IMR-90 (cell line): ENCODE results near the gene AK1. TPM values are rescaled to one million over a fixed set of nuclear protein-coding genes. Genes with fewer than 3 reads are reported as not detected.

ENCODE experiments used
- ATAC-seq: fragments of 200-7000 bp; cut with Tn5 transposase; 2 replicates; pipeline ENCODE4 v1.9.1; 2020; ENCODE audit warnings: low read depth, mild to moderate bottlenecking, moderate library complexity
- BruUV-seq: library from RNA; stranded (reverse); fragments of 400-500 nt; replicated peaks from 2 replicates; lab custom pipeline; 2021; lab: Mats Ljungman, UMichigan
- CTCF ChIA-PET: fragments of 300-600 bp; formaldehyde crosslinking; extraction: SDS; loops from one replicate; lab custom pipeline; 2021; ENCODE audit warnings: antibody characterized with exemption; lab: Yijun Ruan, JAX
- POLR2A ChIA-PET: fragments of 300-600 bp; sonication (Branson Sonifier 250); formaldehyde crosslinking; loops from one replicate; lab custom pipeline; 2022; ENCODE audit warnings: antibody characterized with exemption; ENCODE audit not compliant: unreplicated experiment; lab: Charles Lee
- DNase-seq: peaks from one replicate; pipeline ENCODE4 v3.0.0; 2013
- H2AFZ ChIP-seq: replicated peaks from 2 replicates; pipeline ENCODE3; 2013; ENCODE audit warnings: low read length, mild to moderate bottlenecking; ENCODE audit not compliant: poor library complexity
- H2AK5ac ChIP-seq: 2 replicates; pipeline ENCODE4 v1.6.1; 2013; ENCODE audit warnings: low read depth, low read length, inconsistent platforms
- H2AK9ac ChIP-seq: replicated peaks from 2 replicates; pipeline ENCODE3; 2013; ENCODE audit warnings: mild to moderate bottlenecking, low read depth, low read length, moderate library complexity; ENCODE audit not compliant: poor library complexity
- H2BK120ac ChIP-seq: 2 replicates; pipeline ENCODE4 v1.6.1; 2013; ENCODE audit warnings: low read depth, low read length, inconsistent platforms
- H2BK15ac ChIP-seq: 3 replicates; pipeline ENCODE4 v1.6.1; 2013; ENCODE audit warnings: low read depth, low read length, inconsistent platforms
- H2BK20ac ChIP-seq: 2 replicates; pipeline ENCODE4 v1.6.1; 2013; ENCODE audit warnings: low read depth, mild to moderate bottlenecking, inconsistent platforms, low read length, moderate library complexity
- H2BK5ac ChIP-seq: 2 replicates; pipeline ENCODE4 v1.6.1; 2013; ENCODE audit warnings: mild to moderate bottlenecking, low read depth, low read length, inconsistent platforms; ENCODE audit not compliant: poor library complexity, severe bottlenecking
- H3K14ac ChIP-seq: replicated peaks from 2 replicates; pipeline ENCODE4 v1.6.1; 2013; ENCODE audit warnings: low read depth, low read length, inconsistent platforms
- H3K18ac ChIP-seq: 2 replicates; pipeline ENCODE4 v1.6.1; 2013; ENCODE audit warnings: low read depth, low read length, control low read depth
- H3K23ac ChIP-seq: 2 replicates; pipeline ENCODE4 v1.6.1; 2013; ENCODE audit warnings: low read depth, low read length, inconsistent platforms
- H3K27ac ChIP-seq: 2 replicates; pipeline ENCODE4 v1.5.1; 2013; ENCODE audit warnings: mild to moderate bottlenecking, control low read depth, low read length; ENCODE audit not compliant: insufficient read depth
- H3K27me3 ChIP-seq: 2 replicates; pipeline ENCODE4 v1.6.1; 2013; ENCODE audit warnings: low read length; ENCODE audit not compliant: control insufficient read depth, insufficient read depth
- H3K36me3 ChIP-seq: 2 replicates; pipeline ENCODE4 v1.6.1; 2013; ENCODE audit warnings: low read length, mixed read lengths; ENCODE audit not compliant: control insufficient read depth, insufficient read depth
- H3K4ac ChIP-seq: 2 replicates; pipeline ENCODE4 v1.6.1; 2013; ENCODE audit warnings: low read depth, low read length, inconsistent platforms
- H3K4me1 ChIP-seq: 2 replicates; pipeline ENCODE4 v1.6.1; 2013; ENCODE audit warnings: low read length, mixed read lengths; ENCODE audit not compliant: control insufficient read depth, insufficient read depth
- H3K4me2 ChIP-seq: 2 replicates; pipeline ENCODE4 v1.6.1; 2013; ENCODE audit warnings: low read depth, mild to moderate bottlenecking, control low read depth, low read length, moderate library complexity
- H3K4me3 ChIP-seq: 2 replicates; pipeline ENCODE4 v1.5.1; 2013; ENCODE audit warnings: low read depth, mild to moderate bottlenecking, control low read depth, low read length, moderate library complexity; ENCODE audit not compliant: insufficient read depth
- H3K56ac ChIP-seq: 2 replicates; pipeline ENCODE4 v1.6.1; 2013; ENCODE audit warnings: low read length, inconsistent platforms; ENCODE audit not compliant: insufficient read depth; ENCODE audit errors: extremely low read depth
- H3K79me1 ChIP-seq, 2 experiments: 2 replicates each; pipeline ENCODE4 v1.6.1; 2013; ENCODE audit warnings: low read length in 2 of 2, inconsistent platforms in 1 of 2, low read depth in 1 of 2
- H3K9ac ChIP-seq: 2 replicates; pipeline ENCODE4 v1.6.1; 2013; ENCODE audit warnings: low read depth, low read length, control low read depth
- H3K9me1 ChIP-seq: 2 replicates; pipeline ENCODE4 v1.6.1; 2013; ENCODE audit warnings: low read length, inconsistent platforms; ENCODE audit not compliant: insufficient read depth
- H3K9me3 ChIP-seq: 2 replicates; pipeline ENCODE4 v1.6.1; 2013; ENCODE audit warnings: low read length; ENCODE audit not compliant: control insufficient read depth, insufficient read depth
- H4K20me1 ChIP-seq: 2 replicates; pipeline ENCODE4 v1.6.1; 2013; ENCODE audit warnings: low read length, inconsistent platforms; ENCODE audit not compliant: insufficient read depth
- H4K5ac ChIP-seq: 2 replicates; pipeline ENCODE4 v1.6.1; 2013; ENCODE audit warnings: mild to moderate bottlenecking, low read depth, low read length, control low read depth
- H4K8ac ChIP-seq, 2 experiments: 2 replicates each; pipeline ENCODE4 v1.6.1; 2013; ENCODE audit warnings: low read depth in 2 of 2, low read length in 2 of 2, control low read depth in 1 of 2, inconsistent platforms in 1 of 2
- H4K91ac ChIP-seq: 2 replicates; pipeline ENCODE4 v1.6.1; 2013; ENCODE audit warnings: low read depth, low read length, inconsistent platforms; ENCODE audit not compliant: insufficient read depth
- BHLHE40 ChIP-seq: fragments of 150-350 bp; IDR thresholded peaks from 2 replicates; pipeline ENCODE4 v1.6.1; 2016; ENCODE audit warnings: mild to moderate bottlenecking, low read depth, low read length
- CEBPB ChIP-seq: IDR thresholded peaks from 2 replicates; pipeline ENCODE4 v1.6.1; 2012; ENCODE audit warnings: low read depth, low read length, improper control_type of control experiment
- CHD1 ChIP-seq: IDR thresholded peaks from 2 replicates; pipeline ENCODE4 v1.6.1; 2012; ENCODE audit warnings: low read depth, low read length, improper control_type of control experiment
- ELK1 ChIP-seq: fragments of 150-350 bp; IDR thresholded peaks from 2 replicates; pipeline ENCODE4 v1.6.1; 2016; ENCODE audit warnings: low read depth, mild to moderate bottlenecking, low read length, moderate library complexity, borderline replicate concordance
- FOS ChIP-seq: fragments of 150-350 bp; IDR thresholded peaks from 2 replicates; pipeline ENCODE4 v1.6.1; 2016; ENCODE audit warnings: low read depth, low read length
- MAFK ChIP-seq: IDR thresholded peaks from 2 replicates; pipeline ENCODE4 v1.6.1; 2012; ENCODE audit warnings: low read depth, low read length, improper control_type of control experiment
- MAZ ChIP-seq: IDR thresholded peaks from 2 replicates; pipeline ENCODE4 v1.6.1; 2012; ENCODE audit warnings: low read depth, mild to moderate bottlenecking, low read length, improper control_type of control experiment, moderate library complexity, borderline replicate concordance
- MXI1 ChIP-seq: IDR thresholded peaks from 2 replicates; pipeline ENCODE4 v1.6.1; 2012; ENCODE audit warnings: low read depth, mild to moderate bottlenecking, low read length, moderate library complexity, borderline replicate concordance
- NFE2L2 ChIP-seq: fragments of 150-350 bp; IDR thresholded peaks from 2 replicates; pipeline ENCODE4 v1.6.1; 2016; ENCODE audit warnings: low read depth, mild to moderate bottlenecking, low read length
- POLR2A ChIP-seq: IDR thresholded peaks from 2 replicates; pipeline ENCODE4 v1.6.1; 2012; ENCODE audit warnings: mild to moderate bottlenecking, low read depth, low read length
- RAD21 ChIP-seq: IDR thresholded peaks from 2 replicates; pipeline ENCODE4 v1.6.1; 2012; ENCODE audit warnings: low read length, improper control_type of control experiment
- RCOR1 ChIP-seq: IDR thresholded peaks from 2 replicates; pipeline ENCODE4 v1.6.1; 2012; ENCODE audit warnings: mild to moderate bottlenecking, low read length, improper control_type of control experiment; ENCODE audit not compliant: insufficient replicate concordance
- RFX5 ChIP-seq: IDR thresholded peaks from 2 replicates; pipeline ENCODE4 v1.8.0; 2012; ENCODE audit warnings: low read depth, mild to moderate bottlenecking, low read length, moderate library complexity
- SMC3 ChIP-seq: fragments of 150-350 bp; IDR thresholded peaks from 2 replicates; pipeline ENCODE4 v1.6.1; 2016; ENCODE audit warnings: low read depth, mild to moderate bottlenecking, antibody characterized with exemption, low read length, moderate library complexity
- USF2 ChIP-seq: fragments of 150-350 bp; IDR thresholded peaks from 2 replicates; pipeline ENCODE4 v1.6.1; 2017; ENCODE audit warnings: mild to moderate bottlenecking, antibody characterized with exemption, low read length, low read depth
- WGBS, 2 experiments: methylation state at CpG; one replicate each; pipeline versions ENCODE4 v1.1.5 to v1.1.7; 2013; ENCODE audit warnings: missing lambda C conversion rate in 2 of 2; ENCODE audit not compliant: insufficient read length in 1 of 2; ENCODE audit errors: extremely low coverage in 2 of 2; 5-methylcytosine and 5-hydroxymethylcytosine counted together
- dilution Hi-C: fragments of 300-500 bp; cut with HindIII; formaldehyde crosslinking; loops from one replicate; pipeline ENCODE4 v1.14.3; 2018; ENCODE audit warnings: low sequenced_read_pairs; ENCODE audit not compliant: unreplicated experiment
- in situ Hi-C: fragments of 300-500 bp; cut with MboI; formaldehyde crosslinking; loops from 3 replicates; pipeline ENCODE4 v1.14.3; 2019; ENCODE audit warnings: low sequenced_read_pairs, inconsistent platforms, mixed read lengths
- intact Hi-C: fragments of 100-400 bp; cut with micrococcal nuclease; formaldehyde crosslinking; loops from 2 replicates; pipeline ENCODE4 v1.10.0; 2022
- polyA plus RNA-seq, 3 experiments: library from polyadenylated mRNA; depleted of rRNA; stranded (reverse); fragments of >200 nt; gene quantifications; 2 replicates each; pipeline ENCODE4 v1.2.3, GENCODE V29; 2012; ENCODE audit warnings: low replicate concordance in 1 of 3
- total RNA-seq: library from RNA; depleted of rRNA; stranded (reverse); fragments of >200 nt; gene quantifications from 2 replicates; pipeline ENCODE4 v1.2.3, GENCODE V29; 2012
- TF ChIP-seq, protein P1 (sequence below): conservative IDR thresholded peaks from 2 replicates; pipeline ENCODE4 v1.5.1; 2012; ENCODE audit warnings: mild to moderate bottlenecking, low read depth, low read length, improper control_type of control experiment

The AK1 gene
- total and polyA plus RNA-seq, 2 of the 4 experiments (the other 2 are of a cell fraction): 44.8 to 119 TPM

- no TSS peak for BruUV-seq
- intact Hi-C loops: no loop called here
- peaks cover 33% of the 10 kb centered on the region for H3K4me1 ChIP-seq
- DNase-seq: no peak
- WGBS, 2 experiments: no CpG with 5 or more reads among the region's 7 CpGs
- H2AK9ac ChIP-seq: no peak overlapping the region
- ATAC-seq: no peak
- H3K79me1 ChIP-seq: peaks cover 24 to 63% of the 10 kb centered on the region in 2 experiments
- no peak overlapping the region for H3K27ac ChIP-seq
- H2BK120ac ChIP-seq: no peak overlapping the region
- dilution Hi-C loops: no loop called here
- no peak overlapping the region for H3K23ac ChIP-seq
- H3K56ac ChIP-seq: no peak overlapping the region
- H3K9me1 ChIP-seq: peaks cover 31% of the 10 kb centered on the region
- ChIA-PET CTCF (no interaction called here), POLR2A (no interaction called here)
- in situ Hi-C loops: no loop called here
- peaks cover 5% of the 10 kb centered on the region for H3K36me3 ChIP-seq
- H3K9ac ChIP-seq: no peak overlapping the region
- no peak overlapping the region for H4K8ac ChIP-seq
- H3K18ac ChIP-seq: no peak overlapping the region
- no peak overlapping the region for H2BK5ac ChIP-seq
- no peaks in the 10 kb centered on the region for H3K27me3 ChIP-seq
- no peaks in the 10 kb centered on the region; the same call in 1 of the 2 replicates for H4K20me1 ChIP-seq
- TF ChIP-seq BHLHE40 (no peak), ELK1 (no peak), FOS (no peak), RFX5 (no peak), SMC3 (no peak), RAD21 (no peak), NFE2L2 (no peak), CEBPB (no peak), POLR2A (no peak), CHD1 (no peak), MAZ (no peak), MXI1 (no peak), MAFK (no peak), RCOR1 (no peak), USF2 (no peak)
- TF ChIP-seq, protein P1, sequence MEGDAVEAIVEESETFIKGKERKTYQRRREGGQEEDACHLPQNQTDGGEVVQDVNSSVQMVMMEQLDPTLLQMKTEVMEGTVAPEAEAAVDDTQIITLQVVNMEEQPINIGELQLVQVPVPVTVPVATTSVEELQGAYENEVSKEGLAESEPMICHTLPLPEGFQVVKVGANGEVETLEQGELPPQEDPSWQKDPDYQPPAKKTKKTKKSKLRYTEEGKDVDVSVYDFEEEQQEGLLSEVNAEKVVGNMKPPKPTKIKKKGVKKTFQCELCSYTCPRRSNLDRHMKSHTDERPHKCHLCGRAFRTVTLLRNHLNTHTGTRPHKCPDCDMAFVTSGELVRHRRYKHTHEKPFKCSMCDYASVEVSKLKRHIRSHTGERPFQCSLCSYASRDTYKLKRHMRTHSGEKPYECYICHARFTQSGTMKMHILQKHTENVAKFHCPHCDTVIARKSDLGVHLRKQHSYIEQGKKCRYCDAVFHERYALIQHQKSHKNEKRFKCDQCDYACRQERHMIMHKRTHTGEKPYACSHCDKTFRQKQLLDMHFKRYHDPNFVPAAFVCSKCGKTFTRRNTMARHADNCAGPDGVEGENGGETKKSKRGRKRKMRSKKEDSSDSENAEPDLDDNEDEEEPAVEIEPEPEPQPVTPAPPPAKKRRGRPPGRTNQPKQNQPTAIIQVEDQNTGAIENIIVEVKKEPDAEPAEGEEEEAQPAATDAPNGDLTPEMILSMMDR: no peak
- no peak overlapping the region for H3K4me3 ChIP-seq
- H2BK15ac ChIP-seq: no peak overlapping the region
- H3K4me2 ChIP-seq: no peak overlapping the region
- no peak overlapping the region for H4K91ac ChIP-seq
- no peak overlapping the region for H3K4ac ChIP-seq
- no peak overlapping the region for H2AFZ ChIP-seq
- H4K5ac ChIP-seq: no peak overlapping the region
- H2AK5ac ChIP-seq: no peak overlapping the region
- H3K9me3 ChIP-seq: no peaks in the 10 kb centered on the region
- no peak overlapping the region for H2BK20ac ChIP-seq
- H3K14ac ChIP-seq: no peak overlapping the region
Observed at GRCh38 chr9:127832248-127832647, 45.2 kb downstream of the AK1 start.
